ENCODE data around the gene PARD6G. TPM values are rescaled to one million over a fixed set of nuclear protein-coding genes. Genes with fewer than 3 reads are reported as not detected.

The PARD6G gene
- total and polyA plus RNA-seq, 2 of the 8 experiments (the other 6 are each of a cell fraction or from before 2014, with no cell fraction given) = 11.3 to 17.9 TPM

DNA sequence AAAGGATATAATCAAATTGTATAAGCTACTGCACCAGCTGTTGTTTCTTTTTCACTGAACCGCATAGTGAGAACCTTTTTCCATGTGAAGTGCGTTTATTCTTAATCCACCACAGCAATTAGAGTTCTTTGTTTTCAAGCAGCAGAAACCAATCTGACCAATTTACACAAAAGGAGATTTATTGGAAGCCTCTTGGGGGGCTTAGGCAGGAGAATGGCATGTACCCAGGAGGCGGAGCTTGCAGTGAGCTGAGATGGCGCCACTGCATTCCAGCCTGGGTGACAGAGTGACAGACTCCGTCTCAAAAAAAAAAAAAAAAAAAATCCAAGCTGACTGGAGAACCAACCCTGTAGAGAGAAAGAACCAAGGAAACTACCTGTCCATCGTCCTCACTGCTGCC lies 128.2 kb downstream of the PARD6G start (continued):
- no peak for TF ChIP-seq KDM1A (IDR thresholded peaks at IDR 0.05; ENCODE audit: borderline replicate concordance, low read length)
- no peak for TF ChIP-seq CBX5 (IDR thresholded peaks at IDR 0.05; ENCODE audit: low read depth, low read length)
- TF ChIP-seq SIRT6 (IDR thresholded peaks at IDR 0.05; ENCODE audit: low read length) = no peak
- no peak for TF ChIP-seq GTF2F1 (IDR thresholded peaks at IDR 0.05; ENCODE audit: borderline replicate concordance, low read depth, low read length)
- TF ChIP-seq, protein P1, sequence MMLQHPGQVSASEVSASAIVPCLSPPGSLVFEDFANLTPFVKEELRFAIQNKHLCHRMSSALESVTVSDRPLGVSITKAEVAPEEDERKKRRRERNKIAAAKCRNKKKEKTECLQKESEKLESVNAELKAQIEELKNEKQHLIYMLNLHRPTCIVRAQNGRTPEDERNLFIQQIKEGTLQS (IDR thresholded peaks at IDR 0.05; ENCODE audit: insufficient read depth, low read depth, low read length) = no peak
- no peak for TF ChIP-seq RBBP5 (IDR thresholded peaks at IDR 0.05; ENCODE audit: borderline replicate concordance, low read depth, low read length)
- TF ChIP-seq TCF12 (IDR thresholded peaks at IDR 0.05; ENCODE audit: low read depth, low read length) = 0 out of 2 replicates have a peak, but pooled peaks have one; percentile 20
- TF ChIP-seq HDAC2 (IDR thresholded peaks at IDR 0.05; ENCODE audit: borderline replicate concordance in 1 of 2, low read depth in 2 of 2, low read length in 2 of 2) = no peak
- no peak for TF ChIP-seq PHF8 (conservative IDR thresholded peaks at IDR 0.05; ENCODE audit: low read depth, low read length)
- TF ChIP-seq TAF1 (IDR thresholded peaks at IDR 0.05; ENCODE audit: low read depth, low read length) = no peak
- 0 out of 3 replicates have a peak, but pooled peaks of 1 of the 2 experiments have one; percentile 12 for TF ChIP-seq EP300 (IDR thresholded peaks at IDR 0.05; ENCODE audit: borderline replicate concordance in 1 of 2, low read depth in 2 of 2, low read length in 2 of 2)
- TF ChIP-seq BCL11A (IDR thresholded peaks at IDR 0.05; ENCODE audit: low read depth in 2 of 2, low read length in 2 of 2) = no peak
- TF ChIP-seq FOSL1 (IDR thresholded peaks at IDR 0.05; ENCODE audit: insufficient read depth, low read depth, low read length) = no peak
- TF ChIP-seq, protein P2, sequence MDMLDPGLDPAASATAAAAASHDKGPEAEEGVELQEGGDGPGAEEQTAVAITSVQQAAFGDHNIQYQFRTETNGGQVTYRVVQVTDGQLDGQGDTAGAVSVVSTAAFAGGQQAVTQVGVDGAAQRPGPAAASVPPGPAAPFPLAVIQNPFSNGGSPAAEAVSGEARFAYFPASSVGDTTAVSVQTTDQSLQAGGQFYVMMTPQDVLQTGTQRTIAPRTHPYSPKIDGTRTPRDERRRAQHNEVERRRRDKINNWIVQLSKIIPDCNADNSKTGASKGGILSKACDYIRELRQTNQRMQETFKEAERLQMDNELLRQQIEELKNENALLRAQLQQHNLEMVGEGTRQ (IDR thresholded peaks at IDR 0.05; ENCODE audit: low read length) = no peak
- no peak for TF ChIP-seq CREB1 (IDR thresholded peaks at IDR 0.05)
- no peak for TF ChIP-seq YY1 (IDR thresholded peaks at IDR 0.05; ENCODE audit: low read depth, low read length)
- TF ChIP-seq ASH2L (IDR thresholded peaks at IDR 0.05; ENCODE audit: low read length) = no peak
- no peak for TF ChIP-seq KDM4A (IDR thresholded peaks at IDR 0.05; ENCODE audit: low read depth, low read length, severe bottlenecking)
- no peak for TF ChIP-seq TAF7 (optimal IDR thresholded peaks at IDR 0.05; ENCODE audit: borderline replicate concordance, low read depth, low read length)
- TF ChIP-seq SRF (IDR thresholded peaks at IDR 0.05; ENCODE audit: low read depth, low read length) = no peak
- no peak for TF ChIP-seq TBP (IDR thresholded peaks at IDR 0.05; ENCODE audit: low read depth, low read length)
- no peak for TF ChIP-seq BACH1 (IDR thresholded peaks at IDR 0.05; ENCODE audit: low read length)
- no peak for TF ChIP-seq CHD2 (IDR thresholded peaks at IDR 0.05; ENCODE audit: low read length)

All from H1 (cell line).